IgD-negative memory B cell (primary cell): ENCODE measurements around the gene CCDC57. TPM values are rescaled to one million over a fixed set of nuclear protein-coding genes. Genes with fewer than 3 reads are reported as not detected.

Source experiments
- H3K27ac Mint-ChIP-seq, 3 donors: one replicate each; pipeline ENCODE4 v1.8.0; 2020 to 2022; ENCODE audit warnings: mild to moderate bottlenecking in 3 of 3, mixed read lengths in 3 of 3, moderate library complexity in 1 of 3
- H3K27me3 Mint-ChIP-seq: one replicate; pipeline ENCODE4 v1.8.0; 2021; ENCODE audit warnings: mixed read lengths
- H3K36me3 Mint-ChIP-seq: one replicate; pipeline ENCODE4 v1.8.0; 2020; ENCODE audit warnings: mild to moderate bottlenecking, mixed read lengths
- H3K4me1 Mint-ChIP-seq, 3 donors: one replicate each; pipeline ENCODE4 v1.8.0; 2020 to 2022; ENCODE audit warnings: mixed read lengths in 3 of 3, mild to moderate bottlenecking in 1 of 3
- H3K4me3 Mint-ChIP-seq, 4 donors: one replicate each; pipeline ENCODE4 v1.8.0; 2020 to 2022; ENCODE audit warnings: mild to moderate bottlenecking in 4 of 4, mixed read lengths in 4 of 4, moderate library complexity in 3 of 4
- H3K9me3 Mint-ChIP-seq, 3 donors: one replicate each; pipeline ENCODE4 v1.8.0; 2020 to 2021; ENCODE audit warnings: mixed read lengths in 3 of 3, mild to moderate bottlenecking in 1 of 3
- polyA plus RNA-seq: library from polyadenylated mRNA; unstranded; fragments of 300-500 nt; fragmentation: Illumina TruSeq; gene quantifications from one replicate; pipeline ENCODE4 v1.2.3, GENCODE V29; 2021

CCDC57 gene
- polyA plus RNA-seq, 1 donor from 2014 or later, result 34.1 TPM

DNA sequence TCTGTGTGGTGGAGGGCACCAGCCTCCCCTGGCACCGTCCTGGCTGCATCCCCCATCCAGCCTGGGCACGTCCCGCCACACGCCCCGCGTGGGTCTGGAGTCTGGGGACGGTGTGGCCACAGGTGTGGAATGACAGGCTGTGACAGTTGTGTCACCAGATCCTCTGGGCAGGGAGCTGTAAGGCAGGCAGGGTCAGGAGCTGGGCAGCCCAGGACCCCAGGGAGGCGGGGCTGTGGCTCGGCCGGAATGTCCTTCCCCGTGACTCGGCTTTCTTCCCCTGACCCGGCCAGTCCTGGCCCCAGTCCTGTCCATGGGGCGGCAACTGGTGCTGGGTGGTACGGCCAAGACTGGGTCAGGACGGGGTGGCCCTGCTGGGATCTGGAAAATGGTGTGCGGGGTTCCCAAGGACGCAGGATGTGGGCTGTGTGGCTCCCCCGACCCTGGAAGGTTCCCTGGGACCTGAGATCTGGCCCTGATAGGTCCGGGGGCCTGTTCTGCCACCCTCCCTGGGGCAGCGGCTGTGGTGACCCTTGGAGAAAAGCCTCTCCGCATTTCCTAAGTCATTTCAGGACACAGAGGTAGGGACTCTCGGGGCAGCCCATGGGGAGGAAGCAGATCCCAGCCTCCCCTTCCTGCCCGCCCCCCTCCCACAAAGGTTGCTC, 12.9 kb upstream of the CCDC57 start:
- no peak overlapping the region for H3K4me3 Mint-ChIP-seq
- no peaks in the 10 kb centered on the region for H3K9me3 Mint-ChIP-seq
- peaks cover 0 to 5% (median 3%) of the 10 kb centered on the region in 3 donors for H3K4me1 Mint-ChIP-seq
- H3K27ac Mint-ChIP-seq, result no peak overlapping the region
- H3K27me3 Mint-ChIP-seq, result no peaks in the 10 kb centered on the region
- H3K36me3 Mint-ChIP-seq, result no peaks in the 10 kb centered on the region

DNA sequence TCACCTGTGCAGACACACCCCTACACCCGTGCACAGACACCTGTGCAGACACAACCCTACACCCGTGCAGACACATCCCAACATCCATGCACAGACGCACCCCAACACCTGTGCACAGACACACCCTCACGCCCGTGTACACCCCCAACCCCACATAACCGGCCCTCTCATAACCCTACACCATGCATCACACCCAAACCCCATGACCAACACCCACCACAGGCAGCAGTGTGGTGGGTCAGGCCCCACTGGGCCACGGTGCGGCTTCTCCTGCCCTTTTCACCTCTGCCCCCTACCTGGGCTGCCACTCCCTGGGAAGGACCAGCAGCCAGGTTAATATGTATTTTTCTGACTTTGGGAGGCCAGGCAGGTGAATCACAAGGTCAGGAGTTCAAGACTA, 12.0 kb upstream of the CCDC57 start:
- H3K27me3 Mint-ChIP-seq, result no peaks in the 10 kb centered on the region
- H3K9me3 Mint-ChIP-seq, result no peaks in the 10 kb centered on the region
- peak overlapping the region in 1 of 4 donors; percentile 61 for H3K4me3 Mint-ChIP-seq
- H3K27ac Mint-ChIP-seq, result no peak overlapping the region
- no peaks in the 10 kb centered on the region for H3K36me3 Mint-ChIP-seq
- no peaks in the 10 kb centered on the region for H3K4me1 Mint-ChIP-seq

DNA sequence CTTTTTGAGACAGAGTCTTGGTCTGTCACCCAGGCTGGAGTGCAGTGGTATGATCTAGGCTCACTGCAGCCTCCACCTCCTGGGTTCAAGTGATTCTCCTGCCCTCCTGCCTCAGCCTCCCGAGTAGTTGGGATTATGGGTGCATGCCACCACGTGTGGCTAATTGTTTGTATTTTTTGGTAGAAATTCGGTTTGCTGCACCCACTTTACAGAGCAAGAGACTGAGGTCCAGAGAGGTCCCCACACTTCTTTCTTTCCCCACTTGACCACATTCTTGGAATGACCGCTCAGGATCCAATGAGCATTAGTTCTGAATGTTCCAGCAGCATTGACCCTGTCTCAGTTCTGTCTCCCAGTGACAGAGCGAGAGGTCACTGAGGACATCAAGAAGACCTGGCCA, 10.9 kb upstream of the CCDC57 start:
- H3K27me3 Mint-ChIP-seq, result no peaks in the 10 kb centered on the region
- no peaks in the 10 kb centered on the region for H3K36me3 Mint-ChIP-seq
- H3K9me3 Mint-ChIP-seq, result no peaks in the 10 kb centered on the region
- H3K4me1 Mint-ChIP-seq, result no peaks in the 10 kb centered on the region
- peak overlapping the region in 1 of 4 donors; percentile 45 for H3K4me3 Mint-ChIP-seq
- no peak overlapping the region for H3K27ac Mint-ChIP-seq

DNA sequence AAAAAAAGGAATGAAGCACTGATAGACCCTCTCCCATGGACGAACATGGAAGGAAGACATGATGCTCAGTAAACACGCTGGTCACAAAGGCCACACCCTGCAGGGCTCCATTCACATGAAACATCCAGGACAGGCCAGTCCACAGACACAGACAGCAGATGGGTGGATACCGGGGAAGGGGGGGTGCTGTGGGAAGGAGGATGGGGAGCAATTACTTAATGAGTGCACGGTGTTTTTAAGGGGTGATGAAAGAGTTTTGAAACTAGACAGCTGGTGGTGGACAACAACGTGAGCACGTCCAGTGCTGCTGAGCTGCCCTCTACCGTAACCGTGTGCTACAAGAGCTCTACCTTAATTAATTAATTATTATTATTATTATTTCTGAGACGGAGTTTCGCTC, 10.2 kb upstream of the CCDC57 start:
- Mint-ChIP-seq H3K9me3 (no peaks in the 10 kb centered on the region), H3K4me3 (no peak overlapping the region), H3K27me3 (no peaks in the 10 kb centered on the region), H3K27ac (no peak overlapping the region), H3K36me3 (no peaks in the 10 kb centered on the region), H3K4me1 (no peaks in the 10 kb centered on the region)

DNA sequence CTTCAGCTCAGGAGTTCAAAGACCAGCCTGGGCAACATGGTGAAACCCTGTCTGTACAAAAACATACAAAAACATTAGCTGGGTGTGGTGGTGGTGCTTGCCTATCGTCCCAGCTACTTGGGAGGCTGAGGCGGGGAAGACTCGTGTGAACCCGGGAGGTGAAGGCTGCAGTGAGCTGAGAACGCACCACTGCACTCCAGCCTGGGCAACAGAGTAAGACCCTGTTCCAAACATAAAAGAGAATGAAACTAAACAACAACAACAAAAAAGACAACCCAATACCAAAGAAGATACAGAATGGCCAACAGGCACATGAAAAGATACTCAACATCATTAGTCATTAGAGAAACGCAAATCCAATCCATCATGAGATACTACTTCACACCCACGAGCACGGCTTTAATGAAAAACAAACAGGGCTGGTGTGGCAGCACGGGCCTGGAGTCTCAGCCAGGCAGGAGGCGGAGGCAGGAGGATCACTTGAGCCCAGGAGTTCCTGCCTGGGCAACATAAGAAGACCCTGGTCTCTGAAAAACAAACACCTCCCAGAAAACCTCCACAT, 8.8 kb upstream of the CCDC57 start:
- Mint-ChIP-seq H3K4me3 (peak overlapping the region in 2 of 4 donors; percentile 42 to 60), H3K27me3 (no peaks in the 10 kb centered on the region)

GRCh38 chr17:82219753-82220709, 7.4 kb upstream of the CCDC57 start:
- peak overlapping the region in 1 of 3 donors; percentile 35 for H3K27ac Mint-ChIP-seq
- no peaks in the 10 kb centered on the region for H3K27me3 Mint-ChIP-seq
- H3K9me3 Mint-ChIP-seq, result no peaks in the 10 kb centered on the region

More for the DNA sequence above, 8.8 kb upstream of the CCDC57 start:
- H3K9me3 Mint-ChIP-seq, result no peaks in the 10 kb centered on the region
- no peaks in the 10 kb centered on the region for H3K36me3 Mint-ChIP-seq
- H3K27ac Mint-ChIP-seq, result peak overlapping the region in 1 of 3 donors; percentile 53
- peaks cover 0 to 6% (median 6%) of the 10 kb centered on the region in 3 donors for H3K4me1 Mint-ChIP-seq

GRCh38 chr17:82219083-82219482, 6.4 kb upstream of the CCDC57 start:
- Mint-ChIP-seq H3K27me3 (no peaks in the 10 kb centered on the region), H3K36me3 (no peaks in the 10 kb centered on the region), H3K9me3 (no peaks in the 10 kb centered on the region), H3K4me1 (peaks cover 0 to 17% (median 16%) of the 10 kb centered on the region in 3 donors), H3K4me3 (no peak overlapping the region), H3K27ac (no peak overlapping the region)

More at GRCh38 chr17:82219753-82220709, 7.4 kb upstream of the CCDC57 start:
- Mint-ChIP-seq H3K4me1 (peaks cover 0 to 15% (median 14%) of the 10 kb centered on the region in 3 donors), H3K4me3 (no peak overlapping the region), H3K36me3 (no peaks in the 10 kb centered on the region)

- Mint-ChIP-seq H3K4me3 (no peak overlapping the region), H3K9me3 (no peaks in the 10 kb centered on the region), H3K27me3 (no peaks in the 10 kb centered on the region), H3K36me3 (no peaks in the 10 kb centered on the region), H3K27ac (no peak overlapping the region), H3K4me1 (peaks cover 0 to 19% (median 18%) of the 10 kb centered on the region in 3 donors)
Measured at GRCh38 chr17:82218349-82219075, 5.9 kb upstream of the CCDC57 start.

GRCh38 chr17:82217530-82218204, 5.0 kb upstream of the CCDC57 start:
- Mint-ChIP-seq H3K36me3 (no peaks in the 10 kb centered on the region), H3K9me3 (no peaks in the 10 kb centered on the region), H3K27me3 (no peaks in the 10 kb centered on the region), H3K27ac (no peak overlapping the region), H3K4me1 (peaks cover 0 to 20% (median 18%) of the 10 kb centered on the region in 3 donors), H3K4me3 (no peak overlapping the region)

- H3K36me3 Mint-ChIP-seq, result no peaks in the 10 kb centered on the region
- no peaks in the 10 kb centered on the region for H3K9me3 Mint-ChIP-seq
- H3K4me3 Mint-ChIP-seq, result peak overlapping the region in 2 of 4 donors; percentile 55 to 93
- H3K27me3 Mint-ChIP-seq, result no peaks in the 10 kb centered on the region
- peaks cover 0 to 20% (median 18%) of the 10 kb centered on the region in 3 donors for H3K4me1 Mint-ChIP-seq
- peak overlapping the region; percentile 89 to 93 (median 91) for H3K27ac Mint-ChIP-seq
Measured at GRCh38 chr17:82217120-82217529, 4.5 kb upstream of the CCDC57 start.

DNA sequence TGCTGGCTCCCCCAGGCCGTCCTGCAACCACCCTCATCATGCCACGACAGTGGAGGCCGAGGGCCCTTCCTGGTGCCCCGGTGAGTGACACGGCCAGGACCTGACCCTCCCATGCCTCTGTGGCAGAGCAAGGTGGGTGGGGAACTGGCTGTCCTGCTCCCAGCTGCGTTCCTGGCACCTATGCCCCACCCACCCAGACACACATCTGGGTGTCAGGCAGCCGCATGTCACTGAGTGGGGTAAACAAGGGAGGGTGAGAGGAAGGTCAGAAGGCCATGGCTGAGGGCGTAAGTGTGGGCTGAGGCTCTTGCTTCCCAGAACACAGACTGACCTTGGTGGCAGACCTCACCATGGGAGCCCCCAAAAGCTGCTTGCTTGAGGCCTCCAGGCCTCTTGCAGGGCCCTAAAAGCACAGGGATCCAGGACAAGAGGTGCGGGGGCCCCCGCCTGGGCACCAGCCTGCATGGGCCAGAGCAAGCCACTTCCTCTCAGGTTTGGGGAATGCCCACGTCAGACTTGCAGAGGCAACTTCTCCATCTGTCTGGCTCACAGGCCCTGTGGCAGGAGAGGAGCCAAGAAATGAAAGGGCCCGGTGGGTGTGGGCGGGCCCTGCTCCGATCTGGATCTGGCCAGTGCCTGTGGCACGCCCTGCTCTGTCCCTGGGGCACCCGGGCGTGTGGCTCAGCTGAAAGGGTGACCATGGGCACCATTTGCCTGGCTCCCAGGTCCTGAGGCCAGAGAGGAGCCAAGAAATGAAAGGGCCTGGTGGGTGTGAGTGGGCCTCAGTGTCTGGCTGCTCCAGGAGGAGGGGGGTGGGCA, 3.9 kb upstream of the CCDC57 start:
- Mint-ChIP-seq H3K9me3 (no peaks in the 10 kb centered on the region), H3K4me1 (peaks cover 0 to 23% (median 21%) of the 10 kb centered on the region in 3 donors), H3K27ac (peak overlapping the region; percentile 89 to 93 (median 91)), H3K27me3 (no peaks in the 10 kb centered on the region), H3K36me3 (no peaks in the 10 kb centered on the region), H3K4me3 (peak overlapping the region; percentile 34 to 93 (median 68))

DNA sequence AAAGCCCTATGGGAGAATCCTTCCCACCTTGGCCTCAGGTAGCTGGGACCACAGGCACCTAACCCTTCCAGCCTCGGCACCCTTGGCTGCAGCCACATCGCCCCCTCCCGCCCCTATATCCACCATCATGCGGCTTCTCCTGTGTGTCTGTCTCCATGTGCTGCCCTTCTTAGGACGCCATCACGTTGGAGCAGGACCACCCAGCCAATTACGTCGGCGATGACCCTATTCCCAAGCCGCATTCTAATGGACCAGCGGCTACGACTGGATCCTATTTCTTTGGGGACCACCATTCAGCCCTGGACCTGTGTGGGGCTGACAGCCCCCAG, 3.3 kb upstream of the CCDC57 start:
- Mint-ChIP-seq H3K4me1 (peaks cover 0 to 23% (median 21%) of the 10 kb centered on the region in 3 donors), H3K4me3 (peak overlapping the region; percentile 34 to 93 (median 57)), H3K27me3 (no peaks in the 10 kb centered on the region), H3K9me3 (no peaks in the 10 kb centered on the region), H3K36me3 (no peaks in the 10 kb centered on the region), H3K27ac (peak overlapping the region; percentile 89 to 93 (median 91))

- Mint-ChIP-seq H3K4me3 (peak overlapping the region in 3 of 4 donors; percentile 8 to 93 (median 85)), H3K36me3 (no peaks in the 10 kb centered on the region)
Measured at GRCh38 chr17:82215095-82215971, 2.7 kb upstream of the CCDC57 start.

More at GRCh38 chr17:82215095-82215971, 2.7 kb upstream of the CCDC57 start:
- H3K9me3 Mint-ChIP-seq, result no peaks in the 10 kb centered on the region
- H3K4me1 Mint-ChIP-seq, result peaks cover 0 to 23% (median 21%) of the 10 kb centered on the region in 3 donors
- H3K27ac Mint-ChIP-seq, result peak overlapping the region; percentile 90 to 93 (median 91)
- H3K27me3 Mint-ChIP-seq, result no peaks in the 10 kb centered on the region
